Left cardiac atrium (tissue), 4 donors: ENCODE results near the gene CBR1. TPM values are rescaled to one million over a fixed set of nuclear protein-coding genes. Genes with fewer than 3 reads are reported as not detected.
A peak's percentile ranks its signal among the peaks of the same experiment; 100 is the strongest.
"Not testable (repeated sequence)": the region's sequence is repeated elsewhere in the genome, so short reads cannot be mapped to it uniquely, and the experiment has no call there.

Source experiments
- ATAC-seq, 2 donors: fragments of 200-7000 bp; cut with Tn5 transposase; one replicate each; pipeline ENCODE4 v1.9.1; 2020; ENCODE audit warnings: mild to moderate bottlenecking in 2 of 2, moderate library complexity in 2 of 2
- DNase-seq: peaks from one replicate; pipeline ENCODE4 v3.0.0-alpha.2; 2020
- intact Hi-C, 2 donors: fragments of 100-400 bp; cut with DNase I; formaldehyde crosslinking; loops; one replicate each; pipeline versions ENCODE4 v1.14.1 to v1.15.1; 2022 to 2023
- total RNA-seq, 2 donors: library from RNA; stranded (reverse); fragmentation: NEBNext Ultra II Directional; extraction: Animal tissue kit (Norgen Biotek cat#: 25700); gene quantifications; one replicate each; pipeline ENCODE4 v1.2.1, GENCODE V29; 2021
- donor health status: DM: no; HTN: yes; CAD: no.
- donor health status: DM: no; HTN: yes; CAD: no; lungs with severe emphysema.
- donor health status: DM: yes; HTN: yes; CAD: no.
- donor health status: Dilated cardiomyopathy.

CBR1 gene
- total RNA-seq, 2 donors from 2014 or later: 25.3 to 34.8 TPM

GRCh38 chr21:36073911-36074310 is 4.1 kb downstream of the CBR1 start:
- not testable (repeated sequence) for ATAC-seq, DNase-seq
- intact Hi-C loops: loop anchor here in 1 of 2 donors (5.0 kb wide), 1 partner anchor 38 kb away; no protein-coding TSS in a partner anchor

- intact Hi-C loops: no loop called here
- ATAC-seq (no peak), DNase-seq (no peak)
Observed at GRCh38 chr21:36075171-36075570, 5.3 kb downstream of the CBR1 start.

- ATAC-seq: no peak
- no peak for DNase-seq
- intact Hi-C loops: no loop called here
Observed at GRCh38 chr21:36075953-36076352, 6.1 kb downstream of the CBR1 start.

GRCh38 chr21:36076878-36077655 is 7.2 kb downstream of the CBR1 start:
- DNase-seq: no peak
- ATAC-seq: no peak
- intact Hi-C loops: no loop called here

GRCh38 chr21:36077758-36078157 is 7.9 kb downstream of the CBR1 start:
- no peak for DNase-seq
- ATAC-seq: no peak

GRCh38 chr21:36079010-36079649 is 9.3 kb downstream of the CBR1 start:
- peak; percentile 44 to 57 for ATAC-seq
- intact Hi-C loops: no loop called here
- DNase-seq: no peak

More at GRCh38 chr21:36077758-36078157, 7.9 kb downstream of the CBR1 start:
- intact Hi-C loops: no loop called here

- intact Hi-C loops: no loop called here
- ATAC-seq (no peak), DNase-seq (no peak)
Observed at GRCh38 chr21:36079671-36080070, 9.8 kb downstream of the CBR1 start.

- DNase-seq (no peak), ATAC-seq (no peak)
- intact Hi-C loops: no loop called here
Observed at GRCh38 chr21:36080386-36080785, 10.6 kb downstream of the CBR1 start.

GRCh38 chr21:36082237-36082664 is 12.4 kb downstream of the CBR1 start:
- no peak for ATAC-seq
- intact Hi-C loops: no loop called here
- DNase-seq: no peak

- intact Hi-C loops: no loop called here
- no peak for DNase-seq
- ATAC-seq: peak; percentile 30 to 46
Observed at GRCh38 chr21:36087362-36088138, 17.7 kb downstream of the CBR1 start.

GRCh38 chr21:36089946-36090345 is 20.1 kb downstream of the CBR1 start:
- ATAC-seq: no peak
- DNase-seq: no peak
- intact Hi-C loops: no loop called here

- DNase-seq: no peak
- intact Hi-C loops: no loop called here
- no peak for ATAC-seq
Observed at GRCh38 chr21:36092681-36093080, 22.9 kb downstream of the CBR1 start.

GRCh38 chr21:36093512-36093911 is 23.7 kb downstream of the CBR1 start:
- ATAC-seq (no peak), DNase-seq (no peak)
- intact Hi-C loops: no loop called here

- DNase-seq (no peak), ATAC-seq (no peak)
- intact Hi-C loops: no loop called here
Observed at GRCh38 chr21:36096398-36097290, 26.8 kb downstream of the CBR1 start.

- DNase-seq (no peak), ATAC-seq (no peak)
- intact Hi-C loops: no loop called here
Observed at GRCh38 chr21:36097427-36098181, 27.8 kb downstream of the CBR1 start.

- intact Hi-C loops: no loop called here
- DNase-seq (no peak), ATAC-seq (no peak)
Observed at GRCh38 chr21:36098182-36098532, 28.3 kb downstream of the CBR1 start.

- intact Hi-C loops: no loop called here
- DNase-seq (no peak), ATAC-seq (no peak)
Observed at GRCh38 chr21:36099000-36099399, 29.2 kb downstream of the CBR1 start.

- ATAC-seq, intact Hi-C loops, DNase-seq: not testable (repeated sequence)
Observed at GRCh38 chr21:36099695-36100211, 29.9 kb downstream of the CBR1 start.
